Activated CD8-positive, alpha-beta memory T cell treated with anti-CD3 and anti-CD28 coated beads for 1 hour (primary cell): ENCODE measurements around the gene FAM9C.
"Not testable (repeated sequence)": the region's sequence is repeated elsewhere in the genome, so short reads cannot be mapped to it uniquely, and the experiment has no call there.

Experiments used
- DNase-seq, 2 donors: peaks; one replicate each; pipeline ENCODE4 v3.0.0-alpha.2; 2020; ENCODE audit warnings: low read depth in 1 of 2; ENCODE audit errors: extremely low read depth in 1 of 2

Gene FAM9C

GRCh38 chrX:13076176-13076961 lies 31.9 kb upstream of the FAM9C start:
- DNase-seq = no peak

- DNase-seq = no peak
Measured at GRCh38 chrX:13074297-13075262, 30.2 kb upstream of the FAM9C start.

- DNase-seq = no peak
Measured at GRCh38 chrX:13069771-13070416, 25.5 kb upstream of the FAM9C start.

- no peak for DNase-seq
Measured at GRCh38 chrX:13068651-13069050, 24.2 kb upstream of the FAM9C start.

- DNase-seq = no peak
Measured at GRCh38 chrX:13067773-13068172, 23.4 kb upstream of the FAM9C start.

- no peak for DNase-seq
Measured at GRCh38 chrX:13066391-13066790, 22.0 kb upstream of the FAM9C start.

GRCh38 chrX:13064599-13065143 lies 20.3 kb upstream of the FAM9C start:
- no peak for DNase-seq

GRCh38 chrX:13063124-13063523 lies 18.7 kb upstream of the FAM9C start:
- DNase-seq = not testable (repeated sequence)

GRCh38 chrX:13062331-13062730 lies 17.9 kb upstream of the FAM9C start:
- DNase-seq = not testable (repeated sequence)

GRCh38 chrX:13061215-13061708 lies 16.8 kb upstream of the FAM9C start:
- not testable (repeated sequence) for DNase-seq

GRCh38 chrX:13059637-13060499 lies 15.4 kb upstream of the FAM9C start:
- no peak for DNase-seq

GRCh38 chrX:13055486-13055885 lies 11.1 kb upstream of the FAM9C start:
- DNase-seq = no peak

GRCh38 chrX:13053171-13053570 lies 8.8 kb upstream of the FAM9C start:
- DNase-seq = no peak

- DNase-seq = no peak
Measured at GRCh38 chrX:13051529-13052172, 7.2 kb upstream of the FAM9C start.

GRCh38 chrX:13051167-13051528 lies 6.7 kb upstream of the FAM9C start:
- DNase-seq = no peak

GRCh38 chrX:13050151-13050550 lies 5.7 kb upstream of the FAM9C start:
- no peak for DNase-seq

GRCh38 chrX:13048280-13048679 lies 3.9 kb upstream of the FAM9C start:
- DNase-seq = no peak

- DNase-seq = no peak
Measured at GRCh38 chrX:13047759-13048158, 3.3 kb upstream of the FAM9C start.

- no peak for DNase-seq
Measured at GRCh38 chrX:13046141-13046855, 1.9 kb upstream of the FAM9C start.
